NCI-H1436 treated with DMSO at 0.1 percent for 48 hours (cell line): Measurements from ENCODE around the gene WARS2.

Source experiments
- DNase-seq: peaks from one replicate; lab custom pipeline; 2025; lab: John Stamatoyannopoulos, UW

Gene WARS2

GRCh38 chr1:119015547-119015946 lies 124.9 kb downstream of the WARS2 start:
- no peak for DNase-seq

- no peak for DNase-seq
Measured at GRCh38 chr1:119012383-119012782, 128.1 kb downstream of the WARS2 start.

GRCh38 chr1:119011706-119012105 lies 128.7 kb downstream of the WARS2 start:
- DNase-seq, result no peak

GRCh38 chr1:119011116-119011515 lies 129.3 kb downstream of the WARS2 start:
- DNase-seq, result no peak

- no peak for DNase-seq
Measured at GRCh38 chr1:119010201-119010600, 130.3 kb downstream of the WARS2 start.

- DNase-seq, result no peak
Measured at GRCh38 chr1:119009312-119009655, 131.2 kb downstream of the WARS2 start.

GRCh38 chr1:119008483-119009311 lies 131.8 kb downstream of the WARS2 start:
- no peak for DNase-seq

GRCh38 chr1:119007670-119008482 lies 132.6 kb downstream of the WARS2 start:
- DNase-seq, result no peak

- no peak for DNase-seq
Measured at GRCh38 chr1:119007339-119007669, 133.1 kb downstream of the WARS2 start.

GRCh38 chr1:119006406-119007279 lies 133.8 kb downstream of the WARS2 start:
- no peak for DNase-seq

- no peak for DNase-seq
Measured at GRCh38 chr1:119005724-119006405, 134.6 kb downstream of the WARS2 start.

- DNase-seq, result no peak
Measured at GRCh38 chr1:119004781-119005180, 135.7 kb downstream of the WARS2 start.

GRCh38 chr1:119004129-119004527 lies 136.3 kb downstream of the WARS2 start:
- no peak for DNase-seq

- no peak for DNase-seq
Measured at GRCh38 chr1:119003413-119004128, 136.9 kb downstream of the WARS2 start.

GRCh38 chr1:119002028-119002686 lies 138.3 kb downstream of the WARS2 start:
- DNase-seq, result no peak

GRCh38 chr1:119001181-119002027 lies 139.0 kb downstream of the WARS2 start:
- DNase-seq, result no peak

GRCh38 chr1:119000371-119001180 lies 139.9 kb downstream of the WARS2 start:
- DNase-seq, result no peak

GRCh38 chr1:118999348-119000071 lies 140.9 kb downstream of the WARS2 start:
- no peak for DNase-seq
